T47D (cell line): ENCODE data around the gene ITSN1.
A peak's percentile ranks its signal among the peaks of the same experiment; 100 is the strongest.
"Not testable (repeated sequence)": the region's sequence is repeated elsewhere in the genome, so short reads cannot be mapped to it uniquely, and the experiment has no call there.

Source experiments
- DNase-seq, 2 experiments: peaks; one replicate each; pipeline versions ENCODE4 v3.0.0 to v3.0.0-alpha.2; 2011 to 2012; ENCODE audit warnings: low read depth in 1 of 2, low spot score in 1 of 2
- JUND ChIP-seq: IDR thresholded peaks from 2 replicates; pipeline ENCODE4 v1.6.1; 2012; ENCODE audit warnings: low read depth
- in situ Hi-C: cut with HindIII; loops from 2 replicates; pipeline ENCODE4 v1.10.0; 2016; ENCODE audit warnings: low sequenced_read_pairs, low pct_unique_long_range_greater_than_20kb

The ITSN1 gene

DNA sequence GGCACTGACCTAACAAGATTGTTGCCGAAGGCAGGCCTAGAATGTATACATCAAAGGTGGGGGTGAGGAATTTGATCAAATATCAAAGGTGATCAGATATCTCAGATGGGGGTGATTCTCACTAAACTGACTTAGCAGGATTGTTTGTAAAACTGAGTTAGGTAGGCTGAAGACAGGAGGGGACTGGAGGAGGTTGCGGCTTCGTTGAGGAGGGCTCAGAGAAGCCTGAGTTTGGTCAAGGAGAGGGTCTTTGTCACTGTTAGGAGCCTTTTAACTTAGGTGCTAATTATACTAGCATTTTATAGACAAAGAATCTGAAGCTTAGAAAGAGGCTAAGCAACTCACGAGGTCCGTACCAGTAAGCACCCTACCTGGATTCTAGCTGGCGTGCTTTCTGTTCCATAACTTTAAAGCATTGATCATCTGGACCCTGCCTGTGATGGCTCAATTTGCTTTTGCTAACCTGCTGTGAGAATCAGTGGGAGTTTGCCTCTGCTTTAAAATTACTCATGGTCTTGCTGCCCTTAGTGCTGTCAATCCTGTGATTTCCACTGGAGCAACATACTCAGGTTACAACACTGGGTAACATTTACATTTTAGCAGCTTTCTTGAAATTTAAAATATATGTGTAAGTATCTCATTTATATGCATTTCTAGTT is 49.8 kb downstream of the ITSN1 start:
- no peak for TF ChIP-seq JUND
- in situ Hi-C loops, result no loop called here
- DNase-seq, result no peak

DNA sequence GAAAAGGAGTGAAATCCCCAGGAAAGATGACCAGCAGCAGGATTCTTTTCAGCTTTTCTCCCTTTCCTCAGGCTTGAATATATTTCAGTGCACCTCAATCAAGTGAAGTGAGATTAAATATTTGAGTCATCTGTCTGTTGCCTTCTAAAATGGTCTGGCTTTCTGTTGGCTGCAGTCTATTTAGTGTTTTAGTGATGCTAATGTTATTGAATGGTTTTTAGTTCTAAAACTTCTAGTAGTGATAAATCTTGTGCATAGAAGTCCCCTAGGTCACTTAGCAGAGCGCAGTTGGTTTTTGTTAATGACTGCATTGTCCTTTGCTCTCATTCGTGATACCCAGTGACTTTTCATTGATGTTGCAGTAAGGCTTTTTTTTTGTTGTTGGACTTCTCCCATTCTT is 53.5 kb downstream of the ITSN1 start:
- in situ Hi-C loops, result no loop called here
- no peak for DNase-seq
- TF ChIP-seq JUND, result no peak

DNA sequence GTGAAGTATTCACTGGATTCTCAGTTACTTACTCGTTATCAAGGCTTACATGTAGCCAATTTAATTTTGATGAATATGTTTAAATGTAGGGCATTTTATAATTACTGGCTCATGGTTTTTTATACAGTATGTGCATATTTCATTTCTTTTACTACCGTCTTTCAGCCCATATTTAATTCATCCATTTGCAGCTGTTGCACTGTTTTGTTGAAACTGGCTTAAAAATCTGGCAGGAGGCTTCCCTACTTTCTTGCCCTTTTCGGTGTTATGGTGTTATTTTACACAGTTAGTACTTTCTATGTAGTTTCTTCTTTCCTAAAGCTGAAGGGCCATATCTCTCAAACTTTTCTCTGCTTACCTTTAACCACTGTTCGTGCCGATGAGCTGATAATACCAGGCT is 54.2 kb downstream of the ITSN1 start:
- DNase-seq, result no peak
- TF ChIP-seq JUND, result no peak
- in situ Hi-C loops, result no loop called here

DNA sequence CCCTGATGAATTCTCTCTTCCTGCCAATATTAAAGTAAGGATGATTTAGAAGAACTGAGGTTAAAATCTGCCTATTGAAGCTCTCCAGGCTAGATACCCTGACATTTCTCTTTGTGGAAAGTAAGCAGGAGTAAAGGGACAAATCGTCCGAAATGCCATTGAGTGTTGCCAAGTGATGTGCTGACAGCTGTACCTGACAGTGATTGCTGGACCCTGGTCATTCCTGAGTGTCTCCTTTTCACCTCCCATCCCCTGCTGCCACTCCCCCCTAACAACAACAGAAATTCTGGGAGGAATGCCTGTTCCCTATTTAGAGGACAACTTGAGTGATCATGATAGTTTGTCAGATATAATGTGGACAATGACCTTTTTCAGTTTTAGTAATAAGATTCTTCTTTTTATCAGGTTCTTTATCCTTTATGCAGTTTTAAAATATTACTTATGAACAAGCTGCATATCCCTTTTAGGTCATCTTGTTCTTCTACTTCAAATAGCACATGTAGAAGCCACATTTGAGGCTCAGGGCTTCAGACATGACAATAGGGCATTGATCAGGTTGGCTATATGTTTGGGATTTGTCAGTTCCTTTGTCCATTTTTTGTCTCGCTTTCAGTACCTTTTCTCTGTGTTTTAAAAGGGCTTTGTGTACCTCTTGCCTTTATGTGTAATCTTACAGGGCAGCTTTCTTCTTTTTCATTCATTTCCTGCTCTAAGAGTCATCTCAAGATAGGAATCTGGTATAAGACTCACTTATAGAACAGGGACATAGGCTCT is 56.0 kb downstream of the ITSN1 start:
- DNase-seq, result no peak
- TF ChIP-seq JUND, result no peak
- in situ Hi-C loops, result no loop called here

DNA sequence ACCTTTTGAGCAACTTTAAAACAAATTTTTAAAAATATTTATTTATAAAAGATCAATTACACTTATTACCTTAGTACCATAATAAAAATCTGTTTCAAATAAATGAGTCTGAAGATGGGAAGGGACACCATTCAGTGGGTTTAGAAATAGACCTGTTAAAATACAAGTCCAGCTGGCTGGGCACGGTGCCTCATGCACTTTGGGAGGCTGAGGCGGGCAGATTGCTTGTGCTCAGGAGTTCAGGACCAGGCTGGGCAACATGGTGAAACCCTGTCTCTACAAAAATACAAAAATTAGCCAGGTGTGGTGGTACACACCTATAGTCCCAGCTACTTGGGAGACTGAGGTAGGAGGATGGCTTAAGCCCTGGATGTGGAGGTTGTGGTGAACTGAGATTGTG is 57.0 kb downstream of the ITSN1 start:
- DNase-seq, result no peak
- in situ Hi-C loops, result no loop called here
- no peak for TF ChIP-seq JUND

DNA sequence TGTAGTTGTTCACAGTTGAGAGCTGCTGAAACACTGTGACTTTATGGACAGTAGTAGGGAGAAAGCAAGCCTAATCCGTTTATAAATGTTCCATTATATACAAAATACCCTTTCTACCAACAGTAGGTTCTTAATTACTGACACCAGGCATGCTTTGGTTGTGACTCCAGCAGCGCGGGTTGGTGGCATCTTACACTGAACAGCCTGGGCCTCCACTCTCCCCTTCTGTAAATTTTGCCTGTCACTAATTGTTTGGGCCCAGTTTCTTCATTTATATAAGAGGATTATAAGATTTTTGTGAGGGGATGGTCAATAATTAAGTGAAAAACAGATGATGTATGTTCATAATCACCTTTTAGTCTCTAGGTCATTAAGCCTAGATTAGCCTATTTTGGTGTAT is 58.2 kb downstream of the ITSN1 start:
- in situ Hi-C loops, result no loop called here
- TF ChIP-seq JUND, result no peak
- no peak for DNase-seq

DNA sequence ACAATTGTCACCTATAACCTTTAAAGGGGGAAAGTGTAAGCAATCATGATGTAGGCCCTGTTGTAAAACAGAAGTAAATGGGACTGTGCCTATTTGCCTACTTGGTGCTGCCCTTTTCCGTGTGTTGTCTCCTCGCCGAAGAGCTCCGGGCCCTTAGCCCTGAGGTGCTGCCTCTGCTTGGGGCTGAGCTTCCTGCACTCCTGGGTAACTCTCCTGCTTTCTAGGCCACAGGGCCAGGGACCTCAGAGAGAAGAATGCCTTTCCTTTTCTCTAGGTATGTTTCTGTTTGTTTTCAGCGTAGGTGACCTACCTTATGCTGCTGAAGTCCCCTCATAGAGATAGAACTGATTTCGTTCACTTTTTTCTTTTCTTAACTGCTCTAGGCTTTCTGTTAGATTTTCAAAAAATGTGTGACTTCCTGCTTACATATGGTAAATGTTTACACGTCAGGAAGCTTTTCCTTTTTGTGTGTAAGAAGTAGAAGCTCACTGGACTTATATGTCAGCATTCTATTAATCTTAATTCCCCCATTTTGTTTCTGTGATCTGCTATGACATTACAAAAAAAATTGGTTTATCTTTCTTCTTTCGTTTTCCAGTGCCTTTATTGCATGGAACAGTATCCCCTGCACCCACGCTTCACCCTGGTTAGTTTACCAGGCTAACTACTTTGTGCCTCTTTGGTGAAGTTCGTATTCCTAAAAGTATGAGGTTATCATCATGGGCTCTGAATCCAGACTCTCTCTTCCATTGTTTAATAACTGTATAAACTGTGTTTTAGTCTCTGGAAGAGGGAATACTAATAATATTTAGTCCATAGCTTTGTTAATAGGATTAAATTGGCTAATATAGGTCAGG is 61.7 kb downstream of the ITSN1 start:
- DNase-seq, result peak in 1 of 2 experiments; percentile 42
- TF ChIP-seq JUND, result no peak
- in situ Hi-C loops, result no loop called here

DNA sequence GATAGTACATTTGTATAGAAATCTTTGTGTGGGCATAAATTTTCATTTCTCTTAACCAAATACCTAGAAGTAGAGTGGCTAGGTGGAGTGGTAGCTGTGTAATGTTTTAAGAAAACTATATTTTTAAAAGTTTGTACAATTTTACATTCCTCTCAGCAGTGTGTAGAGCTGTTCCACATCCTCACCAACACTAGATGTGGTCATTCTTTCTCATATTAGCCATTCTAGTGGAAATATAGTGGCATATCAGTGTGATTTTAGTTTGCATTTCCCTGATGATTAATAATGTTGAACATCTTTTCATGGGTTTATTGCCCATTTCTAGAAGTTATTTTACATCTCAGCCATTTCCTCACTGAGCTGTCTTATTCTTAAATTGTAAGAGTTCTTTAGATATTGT is 65.5 kb downstream of the ITSN1 start:
- DNase-seq, result no peak
- in situ Hi-C loops, result no loop called here
- no peak for TF ChIP-seq JUND

DNA sequence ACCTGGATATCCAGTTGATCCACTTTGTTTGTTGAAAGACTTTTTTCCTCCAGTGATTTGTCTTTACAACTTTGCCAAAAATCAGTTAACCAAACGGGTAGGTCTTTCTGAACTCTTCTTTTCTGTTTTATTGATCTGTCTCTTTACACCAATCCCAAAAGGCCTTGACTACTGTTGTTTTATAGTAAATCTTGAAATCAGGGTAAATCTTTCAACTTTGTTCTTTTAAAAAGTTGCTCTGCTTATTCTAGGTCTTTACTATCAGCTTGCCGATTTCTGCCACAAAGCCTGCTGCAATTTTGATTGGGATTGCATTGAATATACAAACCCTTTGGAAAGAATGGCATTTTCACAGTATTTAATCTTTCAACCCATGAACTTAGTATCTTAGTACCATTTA is 66.6 kb downstream of the ITSN1 start:
- in situ Hi-C loops, result no loop called here
- no peak for DNase-seq
- no peak for TF ChIP-seq JUND

DNA sequence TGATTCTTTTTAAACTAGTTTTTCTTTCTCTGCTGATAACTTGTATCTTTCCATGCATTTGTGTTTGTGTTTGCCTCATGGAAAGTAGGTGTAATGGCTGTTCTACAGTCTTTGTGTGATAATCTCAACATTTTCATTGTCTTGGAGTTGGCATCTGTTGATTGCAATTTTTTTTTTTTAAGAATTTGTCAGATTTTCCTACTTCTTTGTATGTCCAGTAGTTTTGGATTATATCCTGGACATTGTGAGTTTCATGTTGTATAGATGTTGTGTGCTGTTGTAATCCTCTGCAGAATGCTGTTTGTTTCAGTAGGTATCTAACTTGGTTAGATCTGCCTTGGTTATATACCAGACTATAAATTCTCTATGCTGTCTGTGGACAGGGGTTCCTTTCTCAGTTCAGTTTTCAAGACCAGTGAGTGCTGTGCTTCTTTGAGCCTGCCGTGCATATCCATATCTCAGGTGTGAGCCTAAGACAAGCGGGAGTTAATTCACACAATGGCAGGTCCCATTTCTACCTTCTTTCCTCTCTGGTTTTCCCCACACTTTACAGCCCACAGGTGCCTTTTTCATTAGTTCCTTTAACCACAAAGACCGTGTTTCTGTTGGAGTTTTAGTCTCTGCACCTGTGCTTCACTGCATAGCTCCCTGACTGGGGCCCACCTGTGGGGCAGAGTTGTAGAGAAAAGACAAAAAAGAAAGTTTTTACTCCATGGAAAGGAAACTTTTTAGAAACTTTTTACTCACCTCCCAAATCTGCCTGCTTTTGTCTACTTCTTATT is 69.9 kb downstream of the ITSN1 start:
- no peak for TF ChIP-seq JUND
- DNase-seq, result no peak

DNA sequence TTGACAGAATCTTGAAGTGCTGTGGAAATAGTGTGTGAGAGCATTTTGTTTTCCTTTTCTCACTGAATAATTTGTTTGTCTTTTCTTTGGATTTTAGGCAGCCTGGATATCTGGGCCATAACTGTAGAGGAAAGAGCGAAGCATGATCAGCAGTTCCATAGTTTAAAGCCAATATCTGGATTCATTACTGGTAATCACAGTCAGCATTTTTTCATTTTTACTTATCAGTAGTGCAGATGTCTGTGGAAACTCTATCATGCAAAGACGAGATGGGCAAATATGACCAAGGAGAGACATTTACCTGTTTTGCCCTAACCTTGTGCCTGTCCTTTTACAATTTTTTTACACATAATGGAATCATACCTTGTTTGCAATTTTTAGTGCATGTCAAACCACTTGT is 78.8 kb downstream of the ITSN1 start:
- in situ Hi-C loops, result no loop called here
- TF ChIP-seq JUND, result no peak
- DNase-seq, result no peak

More for the DNA sequence above, 69.9 kb downstream of the ITSN1 start:
- in situ Hi-C loops, result no loop called here

DNA sequence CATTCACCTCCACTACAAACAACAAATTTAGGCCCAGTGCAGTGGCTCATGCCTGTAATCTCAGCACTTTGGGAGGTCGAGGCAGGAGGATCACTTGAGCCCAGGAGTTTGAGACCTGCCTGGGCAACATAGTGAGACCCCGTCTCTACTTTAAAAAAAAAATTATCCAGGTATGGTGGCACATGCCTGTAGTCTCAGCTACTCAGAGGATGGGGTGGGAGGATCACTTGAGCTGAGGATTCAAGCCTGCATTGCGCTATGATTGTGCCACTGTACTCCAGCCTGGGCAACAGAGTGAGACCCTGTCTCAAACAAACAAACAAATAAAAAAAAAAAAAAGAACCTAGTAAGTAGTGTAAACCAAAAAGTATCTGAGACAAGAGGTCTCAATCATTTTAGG is 86.8 kb downstream of the ITSN1 start:
- DNase-seq, in situ Hi-C loops: not testable (repeated sequence)
